GM12878 (cell line): Measurements from ENCODE around the gene CACNG1. TPM values are rescaled to one million over a fixed set of nuclear protein-coding genes. Genes with fewer than 3 reads are reported as not detected.

Experiments used
- ATAC-seq: fragments of 200-7000 bp; cut with Tn5 transposase; 3 replicates; pipeline ENCODE4 v1.9.1; 2020; ENCODE audit warnings: mild to moderate bottlenecking, moderate library complexity
- BruUV-seq: library from RNA; stranded (reverse); fragments of 400-500 nt; replicated peaks from 2 replicates; lab custom pipeline; 2021; lab: Mats Ljungman, UMichigan
- CTCF ChIA-PET: fragments of 300-600 bp; sonication (Branson Sonifier 250); formaldehyde crosslinking; extraction: SDS; loops from one replicate; lab custom pipeline; 2021; ENCODE audit warnings: inconsistent platforms; lab: Yijun Ruan, JAX
- POLR2A ChIA-PET: fragments of 350-600 bp; formaldehyde crosslinking; extraction: SDS; loops from one replicate; lab custom pipeline; 2021; ENCODE audit warnings: inconsistent platforms; lab: Charles Lee
- RAD21 ChIA-PET: fragments of 300-600 bp; sonication (Branson Sonifier 250); formaldehyde crosslinking; loops from one replicate; lab custom pipeline; 2023; ENCODE audit warnings: antibody characterized with exemption; ENCODE audit not compliant: unreplicated experiment; lab: Charles Lee
- SMC1A ChIA-PET: fragments of 300-600 bp; sonication (Branson Sonifier 250); formaldehyde crosslinking; loops from one replicate; lab custom pipeline; 2023; ENCODE audit not compliant: unreplicated experiment, uncharacterized antibody; lab: Charles Lee
- DNase-seq: peaks from one replicate; pipeline ENCODE4 v3.0.0-alpha.2; 2011; ENCODE audit warnings: low read depth, low spot score
- FAIRE-seq: peaks from 3 replicates; lab custom pipeline; 2011; peaks lifted over from hg19 to GRCh38; lab: Jason Lieb, UNC
- H2AFZ ChIP-seq: 2 replicates; pipeline ENCODE4 v1.6.0; 2011; ENCODE audit warnings: low read depth, low read length, control low read depth; ENCODE audit not compliant: control insufficient read depth
- H3K27ac ChIP-seq: 2 replicates; pipeline ENCODE4 v1.5.1; 2011; ENCODE audit warnings: control low read depth; ENCODE audit not compliant: control insufficient read depth, insufficient read depth
- H3K27me3 ChIP-seq, 2 experiments: replicated peaks in 1 of 2; 2 replicates each; pipeline versions ENCODE4 v1.6.0 to v1.6.1; 2011; ENCODE audit warnings: low read length in 1 of 2; ENCODE audit not compliant: control insufficient read depth in 2 of 2, insufficient read depth in 2 of 2
- H3K36me3 ChIP-seq, 2 experiments: 2 replicates each; pipeline ENCODE4 v1.5.1; 2011; ENCODE audit warnings: low read length in 1 of 2; ENCODE audit not compliant: control insufficient read depth in 2 of 2, insufficient read depth in 2 of 2
- H3K4me1 ChIP-seq: 2 replicates; pipeline ENCODE4 v1.6.1; 2011; ENCODE audit warnings: mild to moderate bottlenecking, low read length, moderate library complexity, mixed read lengths; ENCODE audit not compliant: control insufficient read depth, insufficient read depth
- H3K4me2 ChIP-seq: 2 replicates; pipeline ENCODE4 v1.6.0; 2011; ENCODE audit warnings: control low read depth; ENCODE audit not compliant: control insufficient read depth, insufficient read depth
- H3K4me3 ChIP-seq: fragments of 200-600 bp; sonication (generic); 2 replicates; pipeline ENCODE4 v1.5.1; 2016
- H3K79me2 ChIP-seq: 2 replicates; pipeline ENCODE4 v1.6.0; 2011; ENCODE audit warnings: low read length; ENCODE audit not compliant: control insufficient read depth, insufficient read depth
- H3K9ac ChIP-seq: 2 replicates; pipeline ENCODE4 v1.8.0; 2011; ENCODE audit warnings: low read length, control low read depth, mixed read lengths; ENCODE audit not compliant: control insufficient read depth, insufficient read depth
- H3K9me3 ChIP-seq: replicated peaks from 3 replicates; pipeline ENCODE4 v1.5.1; 2011; ENCODE audit warnings: mild to moderate bottlenecking, low read length; ENCODE audit not compliant: control insufficient read depth, insufficient read depth
- H4K20me1 ChIP-seq: 2 replicates; pipeline ENCODE4 v1.6.0; 2011; ENCODE audit not compliant: control insufficient read depth, insufficient read depth
- CREM ChIP-seq: IDR thresholded peaks from 2 replicates; pipeline ENCODE4 v1.6.1; 2014; ENCODE audit warnings: antibody characterized with exemption, low read depth
- E2F4 ChIP-seq: IDR thresholded peaks from 2 replicates; pipeline ENCODE4 v1.6.1; 2012; ENCODE audit warnings: low read depth, low read length, improper control_type of control experiment
- E2F8 ChIP-seq: fragments of 450-650 bp; IDR thresholded peaks from 2 replicates; pipeline ENCODE4 v1.6.1; 2018; ENCODE audit warnings: mild to moderate bottlenecking, low read depth, moderate library complexity; ENCODE audit not compliant: partially characterized antibody
- POLR2AphosphoS5 ChIP-seq: IDR thresholded peaks from 2 replicates; pipeline ENCODE4 v1.6.1; 2011; ENCODE audit warnings: mild to moderate bottlenecking, low read length, inconsistent platforms
- SMAD5 ChIP-seq: IDR thresholded peaks from 2 replicates; pipeline ENCODE4 v1.6.1; 2016; ENCODE audit warnings: antibody characterized with exemption, low read depth
- USF2 ChIP-seq: IDR thresholded peaks from 2 replicates; pipeline ENCODE4 v1.6.1; 2011; ENCODE audit warnings: low read depth, low read length, improper control_type of control experiment, borderline replicate concordance
- WGBS: methylation state at CpG from one replicate; pipeline ENCODE4 v1.1.6; 2016; ENCODE audit warnings: low lambda C conversion rate; ENCODE audit not compliant: insufficient replicate concordance, insufficient coverage; ENCODE audit errors: missing lambda C conversion rate; 5-methylcytosine and 5-hydroxymethylcytosine counted together
- in situ Hi-C: fragments of 300-500 bp; cut with MboI; formaldehyde crosslinking; loops from 9 replicates; pipeline ENCODE4 v1.14.3; 2018; ENCODE audit warnings: mixed read lengths
- intact Hi-C: fragments of 100-400 bp; cut with micrococcal nuclease; formaldehyde crosslinking; loops from one replicate; pipeline ENCODE4 v1.14.2; 2022; ENCODE audit not compliant: unreplicated experiment
- polyA plus RNA-seq, 11 experiments: library from polyadenylated mRNA; depleted of rRNA in 4 of 11; unstranded in 6 of 11; stranded (reverse) in 5 of 11; fragments of >200 nt; fragmentation: Nextera tagmentation in 4 of 11; fragmentation: Illumina TruSeq in 1 of 11; extraction: Ambion mirVana in 4 of 11; extraction: Trizol in 1 of 11; gene quantifications; 1 replicate in 1 of 11; 2 replicates in 10 of 11; pipeline versions ENCODE4 v1.2.1 to v1.2.3, GENCODE V29; 2011 to 2016; ENCODE audit warnings: inconsistent platforms in 2 of 11, missing spikeins in 2 of 11, low read depth in 1 of 11
- total RNA-seq, 4 experiments: library from RNA; depleted of rRNA in 3 of 4; stranded (reverse); fragments of >200 nt in 3 of 4; fragmentation: Illumina TruSeq in 1 of 4; extraction: Trizol in 1 of 4; gene quantifications; 2 replicates each; pipeline versions ENCODE4 v1.2.1 to v1.2.3, GENCODE V29; 2013 to 2021
- TF ChIP-seq, protein P1 (sequence below): fragments of 450-650 bp; IDR thresholded peaks from 2 replicates; pipeline ENCODE4 v1.6.1; 2016; ENCODE audit warnings: mild to moderate bottlenecking
- TF ChIP-seq, protein P2 (sequence below): fragments of 450-650 bp; IDR thresholded peaks from 2 replicates; pipeline ENCODE4 v1.6.1; 2016; ENCODE audit warnings: mild to moderate bottlenecking

The CACNG1 gene
- total and polyA plus RNA-seq, 10 of the 15 experiments (the other 5 are each of a cell fraction or from before 2014, with no cell fraction given): not detected

GRCh38 chr17:67078292-67078691, 33.9 kb downstream of the CACNG1 start (continued):
- TF ChIP-seq USF2 (no peak), E2F8 (no peak), CREM (no peak), E2F4 (no peak)

DNA sequence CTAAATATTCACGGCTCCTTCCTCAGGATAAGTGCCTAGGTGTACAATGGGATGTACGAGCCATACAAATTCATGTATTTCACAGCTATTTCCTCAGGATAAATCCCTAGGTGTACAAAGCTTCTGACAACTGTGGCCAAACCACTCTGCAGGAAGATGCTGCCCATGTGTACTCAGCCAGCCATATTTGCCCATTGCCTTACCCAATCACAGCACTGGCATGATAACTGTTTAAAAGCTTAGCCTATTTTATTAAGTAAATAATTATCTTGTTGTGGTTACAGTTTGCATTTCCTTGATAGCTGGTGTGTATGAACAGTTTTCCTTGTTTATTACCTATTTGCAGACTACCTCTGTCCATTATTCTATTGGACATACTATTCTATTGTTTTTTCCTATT, 35.1 kb downstream of the CACNG1 start:
- POLR2A ChIA-PET: no interaction called here
- no peak for FAIRE-seq
- WGBS: 97% methylated on average over 2 of the region's 2 CpGs
- CTCF ChIA-PET: interaction anchor here (1.2 kb wide), 1 partner anchor 351 kb away, joined by 3 read pairs; no protein-coding TSS in a partner anchor
- no peak for ATAC-seq
- Histone ChIP-seq H3K79me2 (no peaks in the 10 kb centered on the region; the same call in 1 of the 2 replicates), H4K20me1 (no peaks in the 10 kb centered on the region), H3K4me2 (no peak overlapping the region), H3K27ac (no peak overlapping the region), H3K4me3 (no peak overlapping the region), H2AFZ (no peak overlapping the region), H3K4me1 (peaks cover 15% of the 10 kb centered on the region), H3K9ac (no peak overlapping the region), H3K27me3 (no peaks in the 10 kb centered on the region), H3K9me3 (no peaks in the 10 kb centered on the region), H3K36me3 (peaks cover 0 to 7% of the 10 kb centered on the region in 2 experiments; a peak in 3 of 4 replicates)
- intact Hi-C loops (no loop called here), in situ Hi-C loops (no loop called here)
- RAD21 ChIA-PET: no interaction called here
- DNase-seq: no peak
- SMC1A ChIA-PET: interaction anchor here (1.1 kb wide), 1 partner anchor 228 kb away, joined by 3 read pairs; no protein-coding TSS in a partner anchor
- BruUV-seq: no TSS peak
- TF ChIP-seq POLR2AphosphoS5: no peak
- TF ChIP-seq, protein P1, sequence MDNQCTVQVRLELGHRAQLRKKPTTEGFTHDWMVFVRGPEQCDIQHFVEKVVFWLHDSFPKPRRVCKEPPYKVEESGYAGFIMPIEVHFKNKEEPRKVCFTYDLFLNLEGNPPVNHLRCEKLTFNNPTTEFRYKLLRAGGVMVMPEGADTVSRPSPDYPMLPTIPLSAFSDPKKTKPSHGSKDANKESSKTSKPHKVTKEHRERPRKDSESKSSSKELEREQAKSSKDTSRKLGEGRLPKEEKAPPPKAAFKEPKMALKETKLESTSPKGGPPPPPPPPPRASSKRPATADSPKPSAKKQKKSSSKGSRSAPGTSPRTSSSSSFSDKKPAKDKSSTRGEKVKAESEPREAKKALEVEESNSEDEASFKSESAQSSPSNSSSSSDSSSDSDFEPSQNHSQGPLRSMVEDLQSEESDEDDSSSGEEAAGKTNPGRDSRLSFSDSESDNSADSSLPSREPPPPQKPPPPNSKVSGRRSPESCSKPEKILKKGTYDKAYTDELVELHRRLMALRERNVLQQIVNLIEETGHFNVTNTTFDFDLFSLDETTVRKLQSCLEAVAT: no peak
- TF ChIP-seq, protein P2, sequence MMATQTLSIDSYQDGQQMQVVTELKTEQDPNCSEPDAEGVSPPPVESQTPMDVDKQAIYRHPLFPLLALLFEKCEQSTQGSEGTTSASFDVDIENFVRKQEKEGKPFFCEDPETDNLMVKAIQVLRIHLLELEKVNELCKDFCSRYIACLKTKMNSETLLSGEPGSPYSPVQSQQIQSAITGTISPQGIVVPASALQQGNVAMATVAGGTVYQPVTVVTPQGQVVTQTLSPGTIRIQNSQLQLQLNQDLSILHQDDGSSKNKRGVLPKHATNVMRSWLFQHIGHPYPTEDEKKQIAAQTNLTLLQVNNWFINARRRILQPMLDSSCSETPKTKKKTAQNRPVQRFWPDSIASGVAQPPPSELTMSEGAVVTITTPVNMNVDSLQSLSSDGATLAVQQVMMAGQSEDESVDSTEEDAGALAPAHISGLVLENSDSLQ: no peak
- TF ChIP-seq SMAD5: no peak
